ENCODE results near the gene NFKB1. TPM values are rescaled to one million over a fixed set of nuclear protein-coding genes. Genes with fewer than 3 reads are reported as not detected.

Gene NFKB1
- total and polyA plus RNA-seq, 10 of the 15 experiments (the other 5 are each of a cell fraction or from before 2014, with no cell fraction given), result 8.7 to 110 (median 57.3) TPM

DNA sequence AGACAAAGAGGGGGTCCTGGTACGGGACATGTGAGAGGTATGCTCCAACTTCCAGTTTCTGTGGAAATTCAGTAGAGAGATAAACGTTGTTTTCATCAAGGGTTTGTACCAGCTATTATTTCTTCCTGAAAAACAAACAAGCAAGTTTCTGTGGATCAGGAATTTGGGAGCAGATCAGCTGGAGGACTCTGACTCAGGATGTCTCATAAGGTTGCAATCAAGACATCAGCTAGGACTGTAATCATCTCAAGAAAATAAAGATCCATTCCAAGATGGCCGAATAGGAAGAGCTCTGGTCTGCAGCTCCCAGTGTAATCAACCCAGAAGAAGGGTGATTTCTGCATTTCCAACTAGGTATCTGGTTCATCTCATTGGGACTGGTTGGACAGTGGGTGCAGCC lies 23.5 kb upstream of the NFKB1 start:
- BruUV-seq (replicated peaks), result no TSS peak
- ATAC-seq, result no peak
- intact Hi-C loops (cut with micrococcal nuclease; ENCODE audit: unreplicated experiment) (no loop called here), in situ Hi-C loops (cut with MboI) (no loop called here)
- Histone ChIP-seq H3K9me3 (replicated peaks; ENCODE audit: control insufficient read depth, insufficient read depth, low read length) (no peaks in the 10 kb centered on the region; the same call in 2 of the 3 replicates), H3K27me3 (replicated peaks in 1 of 2; ENCODE audit: control insufficient read depth in 2 of 2, insufficient read depth in 2 of 2, low read length in 1 of 2) (no peaks in the 10 kb centered on the region), H3K4me1 (ENCODE audit: control insufficient read depth, insufficient read depth, low read length) (no peaks in the 10 kb centered on the region), H3K36me3 (ENCODE audit: control insufficient read depth in 2 of 2, insufficient read depth in 2 of 2, low read length in 1 of 2) (no peaks in the 10 kb centered on the region), H3K4me2 (ENCODE audit: control insufficient read depth, insufficient read depth) (no peak overlapping the region), H4K20me1 (ENCODE audit: control insufficient read depth, insufficient read depth) (no peaks in the 10 kb centered on the region), H3K79me2 (ENCODE audit: control insufficient read depth, insufficient read depth, low read length) (no peaks in the 10 kb centered on the region), H3K27ac (ENCODE audit: control insufficient read depth, insufficient read depth) (no peak overlapping the region), H3K9ac (ENCODE audit: control insufficient read depth, insufficient read depth, low read length) (no peak overlapping the region), H2AFZ (ENCODE audit: control insufficient read depth, low read depth, low read length) (no peak overlapping the region), H3K4me3 (no peak overlapping the region)
- SMC1A ChIA-PET (ENCODE audit: uncharacterized antibody, unreplicated experiment), result interaction anchor here (0.9 to 1.0 kb wide), 2 partner anchors 8 to 23 kb away, joined by 3 to 4 read pairs; no protein-coding TSS in a partner anchor
- CTCF ChIA-PET, result interaction anchor here (1.4 kb wide), 1 partner anchor 29 kb away, joined by 4 read pairs; no protein-coding TSS in a partner anchor
- no peak for FAIRE-seq
- RAD21 ChIA-PET (ENCODE audit: unreplicated experiment), result no interaction called here
- DNase-seq (ENCODE audit: low read depth, low spot score), result no peak
- POLR2A ChIA-PET, result interaction anchor here (1.6 kb wide), 1 partner anchor 22 kb away, joined by 4 read pairs; no protein-coding TSS in a partner anchor
- no peak for TF ChIP-seq STAT3 (IDR thresholded peaks at IDR 0.05; ENCODE audit: low read depth, low read length)
- no peak for TF ChIP-seq MXI1 (IDR thresholded peaks at IDR 0.05; ENCODE audit: low read depth, low read length)
- TF ChIP-seq SMARCA5 (IDR thresholded peaks at IDR 0.05), result no peak
- WGBS (ENCODE audit: insufficient coverage, insufficient replicate concordance, low lambda C conversion rate, missing lambda C conversion rate), result 27% methylated on average over 3 of the region's 3 CpGs

DNA sequence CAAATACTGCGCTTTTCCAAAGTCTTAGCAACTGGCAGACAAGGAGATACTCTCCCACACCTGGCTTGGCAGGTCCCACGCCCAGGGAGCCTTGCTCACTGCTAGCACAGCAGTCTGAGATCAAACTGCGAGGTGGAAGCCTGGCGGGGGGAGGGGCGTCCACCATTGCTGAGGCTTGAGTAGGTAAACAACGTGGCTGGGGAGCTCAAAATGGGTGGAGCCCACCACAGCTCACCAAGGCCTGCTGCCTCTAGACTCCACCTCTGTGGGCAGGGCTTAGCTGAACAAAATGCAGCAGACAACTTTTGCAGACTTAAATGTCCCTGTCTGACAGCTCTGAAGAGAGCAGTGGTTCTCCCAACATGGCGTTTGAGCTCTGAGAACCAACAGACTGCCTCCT lies 23.0 kb upstream of the NFKB1 start:
- no peak overlapping the region for H3K4me2 ChIP-seq (ENCODE audit: control insufficient read depth, insufficient read depth)
- no peaks in the 10 kb centered on the region for H4K20me1 ChIP-seq (ENCODE audit: control insufficient read depth, insufficient read depth)
- no peaks in the 10 kb centered on the region for H3K4me1 ChIP-seq (ENCODE audit: control insufficient read depth, insufficient read depth, low read length)
- no peak overlapping the region for H3K27ac ChIP-seq (ENCODE audit: control insufficient read depth, insufficient read depth)
- ChIA-PET SMC1A (ENCODE audit: uncharacterized antibody, unreplicated experiment) (interaction anchor here (1.0 to 1.2 kb wide), 2 partner anchors 9 to 129 kb away, joined by 3 to 4 read pairs; no protein-coding TSS in a partner anchor), CTCF (no interaction called here), POLR2A (no interaction called here), RAD21 (ENCODE audit: unreplicated experiment) (no interaction called here)
- 30% methylated on average over 7 of the region's 7 CpGs for WGBS (ENCODE audit: insufficient coverage, insufficient replicate concordance, low lambda C conversion rate, missing lambda C conversion rate)
- no peak overlapping the region for H3K4me3 ChIP-seq
- no peaks in the 10 kb centered on the region; the same call in 2 of the 3 replicates for H3K9me3 ChIP-seq (replicated peaks; ENCODE audit: control insufficient read depth, insufficient read depth, low read length)
- FAIRE-seq (no peak), DNase-seq (ENCODE audit: low read depth, low spot score) (no peak), ATAC-seq (no peak)
- no peak overlapping the region for H3K9ac ChIP-seq (ENCODE audit: control insufficient read depth, insufficient read depth, low read length)
- no peaks in the 10 kb centered on the region for H3K79me2 ChIP-seq (ENCODE audit: control insufficient read depth, insufficient read depth, low read length)
- in situ Hi-C loops (cut with MboI) (no loop called here), intact Hi-C loops (cut with micrococcal nuclease; ENCODE audit: unreplicated experiment) (no loop called here)
- BruUV-seq (replicated peaks), result no TSS peak
- H2AFZ ChIP-seq (ENCODE audit: control insufficient read depth, low read depth, low read length), result no peak overlapping the region
- no peaks in the 10 kb centered on the region for H3K27me3 ChIP-seq (replicated peaks in 1 of 2; ENCODE audit: control insufficient read depth in 2 of 2, insufficient read depth in 2 of 2, low read length in 1 of 2)
- no peaks in the 10 kb centered on the region for H3K36me3 ChIP-seq (ENCODE audit: control insufficient read depth in 2 of 2, insufficient read depth in 2 of 2, low read length in 1 of 2)
- TF ChIP-seq, protein P1, sequence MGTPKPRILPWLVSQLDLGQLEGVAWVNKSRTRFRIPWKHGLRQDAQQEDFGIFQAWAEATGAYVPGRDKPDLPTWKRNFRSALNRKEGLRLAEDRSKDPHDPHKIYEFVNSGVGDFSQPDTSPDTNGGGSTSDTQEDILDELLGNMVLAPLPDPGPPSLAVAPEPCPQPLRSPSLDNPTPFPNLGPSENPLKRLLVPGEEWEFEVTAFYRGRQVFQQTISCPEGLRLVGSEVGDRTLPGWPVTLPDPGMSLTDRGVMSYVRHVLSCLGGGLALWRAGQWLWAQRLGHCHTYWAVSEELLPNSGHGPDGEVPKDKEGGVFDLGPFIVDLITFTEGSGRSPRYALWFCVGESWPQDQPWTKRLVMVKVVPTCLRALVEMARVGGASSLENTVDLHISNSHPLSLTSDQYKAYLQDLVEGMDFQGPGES (IDR thresholded peaks at IDR 0.05), result no peak
- TF ChIP-seq ETV6 (conservative IDR thresholded peaks at IDR 0.05 in 1 of 2, IDR thresholded peaks at IDR 0.05 in 1 of 2; ENCODE audit: borderline replicate concordance in 1 of 2, low read depth in 1 of 2), result no peak
- no peak for TF ChIP-seq SUPT20H (IDR thresholded peaks at IDR 0.05; ENCODE audit: borderline replicate concordance, control insufficient read depth, low read depth, low read length)
- TF ChIP-seq RBBP5 (conservative IDR thresholded peaks at IDR 0.05), result no peak
- no peak for TF ChIP-seq SRF (IDR thresholded peaks at IDR 0.05; ENCODE audit: low read depth in 2 of 2, low read length in 2 of 2)
- TF ChIP-seq CHD1 (IDR thresholded peaks at IDR 0.05; ENCODE audit: low read depth, low read length), result no peak
- TF ChIP-seq EP300 (IDR thresholded peaks at IDR 0.05; ENCODE audit: borderline replicate concordance in 1 of 2, control insufficient read depth in 1 of 2, low read depth in 2 of 2, low read length in 2 of 2), result no peak
- no peak for TF ChIP-seq NFIC (IDR thresholded peaks at IDR 0.05; ENCODE audit: low read depth, low read length)
- no peak for TF ChIP-seq HDAC2 (IDR thresholded peaks at IDR 0.05)
- TF ChIP-seq, protein P2, sequence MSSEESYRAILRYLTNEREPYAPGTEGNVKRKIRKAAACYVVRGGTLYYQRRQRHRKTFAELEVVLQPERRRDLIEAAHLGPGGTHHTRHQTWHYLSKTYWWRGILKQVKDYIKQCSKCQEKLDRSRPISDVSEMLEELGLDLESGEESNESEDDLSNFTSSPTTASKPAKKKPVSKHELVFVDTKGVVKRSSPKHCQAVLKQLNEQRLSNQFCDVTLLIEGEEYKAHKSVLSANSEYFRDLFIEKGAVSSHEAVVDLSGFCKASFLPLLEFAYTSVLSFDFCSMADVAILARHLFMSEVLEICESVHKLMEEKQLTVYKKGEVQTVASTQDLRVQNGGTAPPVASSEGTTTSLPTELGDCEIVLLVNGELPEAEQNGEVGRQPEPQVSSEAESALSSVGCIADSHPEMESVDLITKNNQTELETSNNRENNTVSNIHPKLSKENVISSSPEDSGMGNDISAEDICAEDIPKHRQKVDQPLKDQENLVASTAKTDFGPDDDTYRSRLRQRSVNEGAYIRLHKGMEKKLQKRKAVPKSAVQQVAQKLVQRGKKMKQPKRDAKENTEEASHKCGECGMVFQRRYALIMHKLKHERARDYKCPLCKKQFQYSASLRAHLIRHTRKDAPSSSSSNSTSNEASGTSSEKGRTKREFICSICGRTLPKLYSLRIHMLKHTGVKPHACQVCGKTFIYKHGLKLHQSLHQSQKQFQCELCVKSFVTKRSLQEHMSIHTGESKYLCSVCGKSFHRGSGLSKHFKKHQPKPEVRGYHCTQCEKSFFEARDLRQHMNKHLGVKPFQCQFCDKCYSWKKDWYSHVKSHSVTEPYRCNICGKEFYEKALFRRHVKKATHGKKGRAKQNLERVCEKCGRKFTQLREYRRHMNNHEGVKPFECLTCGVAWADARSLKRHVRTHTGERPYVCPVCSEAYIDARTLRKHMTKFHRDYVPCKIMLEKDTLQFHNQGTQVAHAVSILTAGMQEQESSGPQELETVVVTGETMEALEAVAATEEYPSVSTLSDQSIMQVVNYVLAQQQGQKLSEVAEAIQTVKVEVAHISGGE (CRISPR knock-in tag; IDR thresholded peaks at IDR 0.05), result no peak
- no peak for TF ChIP-seq ATF7 (IDR thresholded peaks at IDR 0.05; ENCODE audit: low read depth)
